Fibroblast of lung (primary cell): ENCODE data around the gene ABCB9. TPM values are rescaled to one million over a fixed set of nuclear protein-coding genes. Genes with fewer than 3 reads are reported as not detected.

Experiments
- DNase-seq, 2 donors: peaks; one replicate each; pipeline versions ENCODE4 v3.0.0 to v3.0.0-alpha.2; 2010; ENCODE audit warnings: low read depth in 2 of 2
- H2AFZ ChIP-seq: 2 replicates; pipeline ENCODE4 v1.5.1; 2012; ENCODE audit warnings: low read length, control low read depth, inconsistent platforms
- H3K27ac ChIP-seq: 2 replicates; pipeline ENCODE4 v1.5.1; 2011; ENCODE audit warnings: low read length, control low read depth; ENCODE audit not compliant: insufficient read depth
- H3K27me3 ChIP-seq: 2 replicates; pipeline ENCODE4 v1.5.1; 2011; ENCODE audit warnings: mild to moderate bottlenecking, low read length; ENCODE audit not compliant: control insufficient read depth, insufficient read depth
- H3K36me3 ChIP-seq: 2 replicates; pipeline ENCODE4 v1.5.1; 2011; ENCODE audit warnings: low read length; ENCODE audit not compliant: control insufficient read depth, insufficient read depth
- H3K4me1 ChIP-seq: 2 replicates; pipeline ENCODE4 v1.5.1; 2011; ENCODE audit warnings: low read length; ENCODE audit not compliant: control insufficient read depth, insufficient read depth; ENCODE audit errors: extremely low read depth
- H3K4me2 ChIP-seq: 2 replicates; pipeline ENCODE4 v1.5.1; 2011; ENCODE audit warnings: low read length, control low read depth; ENCODE audit not compliant: insufficient read depth; ENCODE audit errors: extremely low read depth
- H3K4me3 ChIP-seq, 4 experiments: fragments of 200-600 bp in 1 of 4; sonication (generic) in 1 of 4; replicated peaks in 1 of 4; 2 replicates each; pipeline ENCODE4 v1.5.1; 2011 to 2016; ENCODE audit warnings: low read length in 4 of 4, low read depth in 3 of 4, mild to moderate bottlenecking in 3 of 4, control low read depth in 2 of 4, inconsistent platforms in 1 of 4, mixed read lengths in 1 of 4; ENCODE audit not compliant: insufficient read depth in 1 of 4; ENCODE audit errors: control extremely low read depth in 1 of 4
- H3K79me2 ChIP-seq: 2 replicates; pipeline ENCODE4 v1.5.1; 2012; ENCODE audit warnings: mild to moderate bottlenecking, low read length, inconsistent platforms; ENCODE audit not compliant: control insufficient read depth, insufficient read depth
- H3K9ac ChIP-seq: 2 replicates; pipeline ENCODE4 v1.5.1; 2011; ENCODE audit warnings: mild to moderate bottlenecking, low read length, control low read depth; ENCODE audit not compliant: insufficient read depth
- H3K9me3 ChIP-seq: 2 replicates; pipeline ENCODE4 v1.5.1; 2012; ENCODE audit warnings: low read depth, low read length; ENCODE audit not compliant: control insufficient read depth, insufficient read depth
- H4K20me1 ChIP-seq: 2 replicates; pipeline ENCODE4 v1.5.1; 2011; ENCODE audit warnings: low read length; ENCODE audit not compliant: control insufficient read depth, insufficient read depth; ENCODE audit errors: extremely low read depth
- CTCF ChIP-seq, 2 donors: IDR thresholded peaks in 1 of 2; conservative IDR thresholded peaks in 1 of 2; 1 replicate in 1 of 2; 2 replicates in 1 of 2; pipeline ENCODE4 v1.5.1; 2011 to 2012; ENCODE audit warnings: low read length in 2 of 2, control low read depth in 1 of 2, inconsistent platforms in 1 of 2, low read depth in 1 of 2, mild to moderate bottlenecking in 1 of 2
- EZH2 ChIP-seq: IDR thresholded peaks from 2 replicates; pipeline ENCODE4 v1.5.1; 2012; ENCODE audit warnings: low read length, control low read depth, mild to moderate bottlenecking; ENCODE audit errors: missing control alignments
- polyA plus RNA-seq, 2 donors: library from polyadenylated mRNA; depleted of rRNA in 1 of 2; stranded (reverse) in 1 of 2; unstranded in 1 of 2; fragments of >200 nt; gene quantifications; 2 replicates each; pipeline ENCODE4 v1.2.1, GENCODE V29; 2011 to 2012; ENCODE audit warnings: missing spikeins in 1 of 2
- total RNA-seq: library from RNA; depleted of rRNA; stranded (reverse); fragments of >200 nt; gene quantifications from 2 replicates; pipeline ENCODE4 v1.2.1, GENCODE V29; 2014

ABCB9 gene
- total and polyA plus RNA-seq, 2 donors (not counting 1 experiment from before 2014, with no cell fraction given), result 3.8 to 6.3 TPM

GRCh38 chr12:122999986-123000420 is 33.7 kb upstream of the ABCB9 start:
- no peaks in the 10 kb centered on the region for H3K4me1 ChIP-seq
- no peak for DNase-seq
- no peak overlapping the region for H2AFZ ChIP-seq
- H3K9me3 ChIP-seq, result no peaks in the 10 kb centered on the region
- no peaks in the 10 kb centered on the region for H3K27me3 ChIP-seq
- TF ChIP-seq CTCF (conservative IDR thresholded peaks at IDR 0.05 in 1 of 2, IDR thresholded peaks at IDR 0.05 in 1 of 2; ENCODE audit: low read depth in 1 of 2, low read length in 2 of 2) (no peak), EZH2 (no peak)
- H3K79me2 ChIP-seq, result no peaks in the 10 kb centered on the region
- no peak overlapping the region for H3K27ac ChIP-seq
- no peak overlapping the region for H3K9ac ChIP-seq
- no peak overlapping the region for H3K4me3 ChIP-seq
- H3K36me3 ChIP-seq, result peaks cover 8% of the 10 kb centered on the region
- no peak overlapping the region for H3K4me2 ChIP-seq
- no peaks in the 10 kb centered on the region for H4K20me1 ChIP-seq

GRCh38 chr12:122999196-122999946 is 33.1 kb upstream of the ABCB9 start:
- TF ChIP-seq CTCF (conservative IDR thresholded peaks at IDR 0.05 in 1 of 2, IDR thresholded peaks at IDR 0.05 in 1 of 2; ENCODE audit: low read depth in 1 of 2, low read length in 2 of 2), result no peak
- no peak for TF ChIP-seq EZH2
- Histone ChIP-seq H4K20me1 (no peaks in the 10 kb centered on the region), H3K79me2 (no peaks in the 10 kb centered on the region), H3K9ac (no peak overlapping the region), H2AFZ (no peak overlapping the region), H3K4me2 (no peak overlapping the region), H3K27me3 (no peaks in the 10 kb centered on the region), H3K4me3 (no peak overlapping the region), H3K4me1 (no peaks in the 10 kb centered on the region), H3K27ac (no peak overlapping the region), H3K36me3 (peaks cover 4% of the 10 kb centered on the region), H3K9me3 (no peaks in the 10 kb centered on the region)
- no peak for DNase-seq

GRCh38 chr12:122998316-122998715 is 32.1 kb upstream of the ABCB9 start:
- H3K9ac ChIP-seq, result no peak overlapping the region
- H3K36me3 ChIP-seq, result peaks cover 4% of the 10 kb centered on the region
- no peaks in the 10 kb centered on the region for H3K9me3 ChIP-seq
- no peaks in the 10 kb centered on the region for H3K79me2 ChIP-seq
- no peaks in the 10 kb centered on the region for H4K20me1 ChIP-seq
- no peak overlapping the region for H3K4me2 ChIP-seq
- no peak overlapping the region for H2AFZ ChIP-seq
- H3K27ac ChIP-seq, result no peak overlapping the region
- H3K4me1 ChIP-seq, result no peaks in the 10 kb centered on the region
- TF ChIP-seq EZH2 (no peak), CTCF (conservative IDR thresholded peaks at IDR 0.05 in 1 of 2, IDR thresholded peaks at IDR 0.05 in 1 of 2; ENCODE audit: low read depth in 1 of 2, low read length in 2 of 2) (no peak)
- no peaks in the 10 kb centered on the region for H3K27me3 ChIP-seq
- no peak for DNase-seq
- H3K4me3 ChIP-seq, result no peak overlapping the region
